HepG2 (cell line): ENCODE data around the gene FAM222B.

ENCODE experiments used
- EZH2 ChIP-seq: conservative IDR thresholded peaks from 2 replicates; pipeline ENCODE4 v1.6.1; 2012; ENCODE audit warnings: mild to moderate bottlenecking, low read depth, low read length, moderate library complexity
- FOXM1 ChIP-seq: sonication (generic); formaldehyde crosslinking; IDR thresholded peaks from 2 replicates; pipeline ENCODE4 v1.5.0; 2020; ENCODE audit warnings: missing genetic modification reagents
- FOXO4 ChIP-seq: sonication (generic); formaldehyde crosslinking; conservative IDR thresholded peaks from 2 replicates; pipeline ENCODE4 v1.8.1; 2023; ENCODE audit warnings: missing genetic modification reagents
- JUN ChIP-seq: sonication (generic); formaldehyde crosslinking; IDR thresholded peaks from 2 replicates; pipeline ENCODE4 v1.4.0; 2020; ENCODE audit warnings: mild to moderate bottlenecking, missing genetic modification reagents
- POLR2A ChIP-seq, 2 experiments: IDR thresholded peaks; 2 replicates each; pipeline ENCODE4 v1.6.1; 2011; ENCODE audit warnings: low read depth in 2 of 2, low read length in 2 of 2, mild to moderate bottlenecking in 1 of 2, moderate library complexity in 1 of 2; ENCODE audit not compliant: insufficient read depth in 1 of 2
- RXRA ChIP-seq: sonication (generic); formaldehyde crosslinking; IDR thresholded peaks from 2 replicates; pipeline ENCODE4 v1.5.1; 2020; ENCODE audit warnings: missing genetic modification reagents
- SRF ChIP-seq: IDR thresholded peaks from 2 replicates; pipeline ENCODE4 v1.6.1; 2011; ENCODE audit warnings: mild to moderate bottlenecking, low read depth, low read length, moderate library complexity
- TAF1 ChIP-seq: sonication (generic); formaldehyde crosslinking; IDR thresholded peaks from 2 replicates; pipeline ENCODE4 v1.4.0; 2020; ENCODE audit warnings: missing genetic modification reagents
- ZBTB37 ChIP-seq: sonication (generic); formaldehyde crosslinking; IDR thresholded peaks from 2 replicates; pipeline ENCODE4 v1.4.0; 2020; ENCODE audit warnings: mild to moderate bottlenecking, missing genetic modification reagents
- ZNF547 ChIP-seq: sonication (generic); formaldehyde crosslinking; IDR thresholded peaks from 2 replicates; pipeline ENCODE4 v1.5.1; 2020; ENCODE audit warnings: mild to moderate bottlenecking, missing genetic modification reagents
- ZNF772 ChIP-seq: sonication (generic); formaldehyde crosslinking; IDR thresholded peaks from 2 replicates; pipeline ENCODE4 v1.5.0; 2020; ENCODE audit warnings: mild to moderate bottlenecking, missing genetic modification reagents
- ZNF792 ChIP-seq: IDR thresholded peaks from 2 replicates; pipeline ENCODE4 v1.6.1; 2016
- TF ChIP-seq, protein P1 (sequence below): sonication (generic); formaldehyde crosslinking; IDR thresholded peaks from 2 replicates; pipeline ENCODE4 v1.5.0; 2020; ENCODE audit warnings: mild to moderate bottlenecking, missing genetic modification reagents, moderate library complexity
- TF ChIP-seq, protein P2 (sequence below), 2 experiments: IDR thresholded peaks; 2 replicates each; pipeline ENCODE4 v1.6.1; 2011 to 2012; ENCODE audit warnings: low read length in 2 of 2, borderline replicate concordance in 1 of 2, low read depth in 1 of 2, mild to moderate bottlenecking in 1 of 2, moderate library complexity in 1 of 2

DNA sequence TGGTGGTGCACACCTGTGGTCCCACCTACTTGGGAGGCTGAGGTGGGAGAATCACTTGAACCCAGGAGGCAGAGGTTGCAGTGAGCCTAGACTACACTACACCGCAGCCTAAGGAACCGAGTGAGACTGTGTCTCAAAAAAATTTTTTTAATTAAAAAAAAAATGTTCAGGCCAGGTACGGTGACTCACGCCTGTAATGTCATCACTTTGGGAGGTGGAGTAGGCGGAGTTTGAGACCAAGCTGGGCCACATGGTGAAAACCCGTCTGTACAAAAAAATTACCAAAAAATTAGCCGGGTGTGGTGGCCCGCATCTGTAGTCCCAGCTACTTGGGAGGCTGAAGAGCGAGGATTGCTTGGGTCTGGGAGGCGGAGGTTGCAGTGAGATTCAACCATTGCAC, 3.6 kb upstream of the FAM222B start:
- no peak for TF ChIP-seq JUN (CRISPR knock-in tag)
- TF ChIP-seq, protein P1, sequence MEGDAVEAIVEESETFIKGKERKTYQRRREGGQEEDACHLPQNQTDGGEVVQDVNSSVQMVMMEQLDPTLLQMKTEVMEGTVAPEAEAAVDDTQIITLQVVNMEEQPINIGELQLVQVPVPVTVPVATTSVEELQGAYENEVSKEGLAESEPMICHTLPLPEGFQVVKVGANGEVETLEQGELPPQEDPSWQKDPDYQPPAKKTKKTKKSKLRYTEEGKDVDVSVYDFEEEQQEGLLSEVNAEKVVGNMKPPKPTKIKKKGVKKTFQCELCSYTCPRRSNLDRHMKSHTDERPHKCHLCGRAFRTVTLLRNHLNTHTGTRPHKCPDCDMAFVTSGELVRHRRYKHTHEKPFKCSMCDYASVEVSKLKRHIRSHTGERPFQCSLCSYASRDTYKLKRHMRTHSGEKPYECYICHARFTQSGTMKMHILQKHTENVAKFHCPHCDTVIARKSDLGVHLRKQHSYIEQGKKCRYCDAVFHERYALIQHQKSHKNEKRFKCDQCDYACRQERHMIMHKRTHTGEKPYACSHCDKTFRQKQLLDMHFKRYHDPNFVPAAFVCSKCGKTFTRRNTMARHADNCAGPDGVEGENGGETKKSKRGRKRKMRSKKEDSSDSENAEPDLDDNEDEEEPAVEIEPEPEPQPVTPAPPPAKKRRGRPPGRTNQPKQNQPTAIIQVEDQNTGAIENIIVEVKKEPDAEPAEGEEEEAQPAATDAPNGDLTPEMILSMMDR (CRISPR knock-in tag) = no peak
- TF ChIP-seq ZNF792 (CRISPR knock-in tag) = no peak
- TF ChIP-seq ZBTB37 = no peak
- TF ChIP-seq ZNF547 (CRISPR knock-in tag) = no peak
- no peak for TF ChIP-seq FOXO4
- no peak for TF ChIP-seq ZNF772 (CRISPR knock-in tag)
- TF ChIP-seq EZH2 = no peak
- TF ChIP-seq POLR2A (IDR thresholded peaks at IDR 0.05; ENCODE audit: insufficient read depth in 1 of 2, low read depth in 2 of 2, low read length in 2 of 2) = no peak
- TF ChIP-seq RXRA (CRISPR knock-in tag) = no peak
- TF ChIP-seq SRF = no peak
- TF ChIP-seq FOXM1 (CRISPR knock-in tag) = no peak
- TF ChIP-seq TAF1 (CRISPR knock-in tag) = no peak
- TF ChIP-seq, protein P2, sequence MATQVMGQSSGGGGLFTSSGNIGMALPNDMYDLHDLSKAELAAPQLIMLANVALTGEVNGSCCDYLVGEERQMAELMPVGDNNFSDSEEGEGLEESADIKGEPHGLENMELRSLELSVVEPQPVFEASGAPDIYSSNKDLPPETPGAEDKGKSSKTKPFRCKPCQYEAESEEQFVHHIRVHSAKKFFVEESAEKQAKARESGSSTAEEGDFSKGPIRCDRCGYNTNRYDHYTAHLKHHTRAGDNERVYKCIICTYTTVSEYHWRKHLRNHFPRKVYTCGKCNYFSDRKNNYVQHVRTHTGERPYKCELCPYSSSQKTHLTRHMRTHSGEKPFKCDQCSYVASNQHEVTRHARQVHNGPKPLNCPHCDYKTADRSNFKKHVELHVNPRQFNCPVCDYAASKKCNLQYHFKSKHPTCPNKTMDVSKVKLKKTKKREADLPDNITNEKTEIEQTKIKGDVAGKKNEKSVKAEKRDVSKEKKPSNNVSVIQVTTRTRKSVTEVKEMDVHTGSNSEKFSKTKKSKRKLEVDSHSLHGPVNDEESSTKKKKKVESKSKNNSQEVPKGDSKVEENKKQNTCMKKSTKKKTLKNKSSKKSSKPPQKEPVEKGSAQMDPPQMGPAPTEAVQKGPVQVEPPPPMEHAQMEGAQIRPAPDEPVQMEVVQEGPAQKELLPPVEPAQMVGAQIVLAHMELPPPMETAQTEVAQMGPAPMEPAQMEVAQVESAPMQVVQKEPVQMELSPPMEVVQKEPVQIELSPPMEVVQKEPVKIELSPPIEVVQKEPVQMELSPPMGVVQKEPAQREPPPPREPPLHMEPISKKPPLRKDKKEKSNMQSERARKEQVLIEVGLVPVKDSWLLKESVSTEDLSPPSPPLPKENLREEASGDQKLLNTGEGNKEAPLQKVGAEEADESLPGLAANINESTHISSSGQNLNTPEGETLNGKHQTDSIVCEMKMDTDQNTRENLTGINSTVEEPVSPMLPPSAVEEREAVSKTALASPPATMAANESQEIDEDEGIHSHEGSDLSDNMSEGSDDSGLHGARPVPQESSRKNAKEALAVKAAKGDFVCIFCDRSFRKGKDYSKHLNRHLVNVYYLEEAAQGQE (IDR thresholded peaks at IDR 0.05; ENCODE audit: borderline replicate concordance in 1 of 2, low read depth in 1 of 2, low read length in 2 of 2) = no peak
